Bronchial epithelial cell (primary cell): ENCODE results near the gene SFT2D2. TPM values are rescaled to one million over a fixed set of nuclear protein-coding genes. Genes with fewer than 3 reads are reported as not detected.

Source experiments
- DNase-seq: peaks from one replicate; pipeline ENCODE4 v3.0.0-alpha.2; 2010; ENCODE audit warnings: low read depth
- FAIRE-seq: peaks from 2 replicates; lab custom pipeline; 2011; peaks lifted over from hg19 to GRCh38; lab: Jason Lieb, UNC
- H3K27me3 ChIP-seq: 2 replicates; pipeline ENCODE4 v1.5.1; 2011; ENCODE audit warnings: low read length; ENCODE audit not compliant: control insufficient read depth, insufficient read depth
- H3K36me3 ChIP-seq: 2 replicates; pipeline ENCODE4 v1.5.1; 2011; ENCODE audit warnings: low read length; ENCODE audit not compliant: control insufficient read depth, insufficient read depth
- H3K4me3 ChIP-seq: 2 replicates; pipeline ENCODE4 v1.5.1; 2011; ENCODE audit warnings: mild to moderate bottlenecking, low read depth, low read length, control low read depth
- CTCF ChIP-seq: IDR thresholded peaks from 2 replicates; pipeline ENCODE4 v1.5.1; 2011; ENCODE audit warnings: mild to moderate bottlenecking, moderate library complexity, low read length, control low read depth, inconsistent platforms; ENCODE audit not compliant: insufficient read depth, severe bottlenecking
- total RNA-seq: library from RNA; depleted of rRNA; stranded (reverse); fragments of >200 nt; gene quantifications from 2 replicates; pipeline ENCODE4 v1.2.1, GENCODE V29; 2014

The SFT2D2 gene
- total RNA-seq, 1 donor from 2014 or later = 22.4 TPM

- FAIRE-seq (no peak), DNase-seq (no peak)
- Histone ChIP-seq H3K4me3 (no peak overlapping the region), H3K36me3 (no peaks in the 10 kb centered on the region), H3K27me3 (no peaks in the 10 kb centered on the region)
- no peak for TF ChIP-seq CTCF
Observed at GRCh38 chr1:168224991-168225390, 813 bp upstream of the SFT2D2 start.

GRCh38 chr1:168227620-168228019, 1.8 kb downstream of the SFT2D2 start:
- FAIRE-seq = no peak
- DNase-seq = peak; percentile 46
- no peak overlapping the region for H3K4me3 ChIP-seq
- H3K36me3 ChIP-seq = peaks cover 6% of the 10 kb centered on the region
- no peaks in the 10 kb centered on the region for H3K27me3 ChIP-seq
- TF ChIP-seq CTCF = no peak

GRCh38 chr1:168229893-168230292, 4.1 kb downstream of the SFT2D2 start:
- Histone ChIP-seq H3K4me3 (no peak overlapping the region), H3K27me3 (no peaks in the 10 kb centered on the region), H3K36me3 (peaks cover 10% of the 10 kb centered on the region)
- no peak for FAIRE-seq
- TF ChIP-seq CTCF = no peak
- peak; percentile 53 for DNase-seq

- no peak for DNase-seq
- H3K36me3 ChIP-seq = peaks cover 10% of the 10 kb centered on the region
Observed at GRCh38 chr1:168230709-168231108, 4.9 kb downstream of the SFT2D2 start.

GRCh38 chr1:168234846-168235547, 9.2 kb downstream of the SFT2D2 start:
- DNase-seq = peak; percentile 63
- peak; percentile 79 for TF ChIP-seq CTCF
- no peak overlapping the region for H3K4me3 ChIP-seq
- peaks cover 21% of the 10 kb centered on the region for H3K36me3 ChIP-seq
- no peak for FAIRE-seq
- no peaks in the 10 kb centered on the region for H3K27me3 ChIP-seq

More at GRCh38 chr1:168230709-168231108, 4.9 kb downstream of the SFT2D2 start:
- no peak for TF ChIP-seq CTCF
- no peaks in the 10 kb centered on the region for H3K27me3 ChIP-seq
- H3K4me3 ChIP-seq = no peak overlapping the region
- FAIRE-seq = no peak

- no peak for DNase-seq
- Histone ChIP-seq H3K36me3 (peaks cover 25% of the 10 kb centered on the region), H3K4me3 (no peak overlapping the region), H3K27me3 (no peaks in the 10 kb centered on the region)
- no peak for FAIRE-seq
- no peak for TF ChIP-seq CTCF
Observed at GRCh38 chr1:168235548-168235885, 9.7 kb downstream of the SFT2D2 start.
